ENCODE measurements around the gene MYO15B.

- TF ChIP-seq CTCF (IDR thresholded peaks at IDR 0.05) (no peak), EZH2 (IDR thresholded peaks at IDR 0.05; ENCODE audit: borderline replicate concordance, insufficient read depth, low read depth, low read length, poor library complexity, severe bottlenecking) (no peak)
Measured at GRCh38 chr17:75576661-75577060, 10.9 kb upstream of the MYO15B start.
